Gastrocnemius medialis (tissue), 4 donors: ENCODE measurements around the gene C1QB. TPM values are rescaled to one million over a fixed set of nuclear protein-coding genes. Genes with fewer than 3 reads are reported as not detected.

Source experiments
- ATAC-seq, 2 donors: fragments of 150-250 bp; one replicate each; pipeline ENCODE4 v1.9.1; 2016
- DNase-seq, 2 donors: peaks; one replicate each; pipeline ENCODE4 v3.0.0-alpha.2; 2019
- H3K27ac ChIP-seq, 4 donors: fragments of 200-600 bp; sonication (generic); 1 replicate in 1 of 4; 2 replicates in 3 of 4; pipeline ENCODE4 v1.5.1; 2016 to 2018; ENCODE audit warnings: mild to moderate bottlenecking in 2 of 4, moderate library complexity in 1 of 4
- H3K27me3 ChIP-seq, 3 donors: fragments of 200-600 bp; sonication (generic) in 2 of 3; 1 replicate in 1 of 3; 2 replicates in 2 of 3; pipeline versions ENCODE4 v1.5.1 to v1.6.0; 2016 to 2019; ENCODE audit warnings: mild to moderate bottlenecking in 1 of 3, moderate library complexity in 1 of 3
- H3K36me3 ChIP-seq, 2 donors: fragments of 200-600 bp; sonication (generic) in 1 of 2; one replicate each; pipeline ENCODE4 v1.5.1; 2017 to 2018
- H3K4me1 ChIP-seq, 2 donors: fragments of 200-600 bp; sonication (generic) in 1 of 2; one replicate each; pipeline ENCODE4 v1.5.1; 2016 to 2017; ENCODE audit warnings: mild to moderate bottlenecking in 2 of 2
- H3K4me3 ChIP-seq, 4 donors: fragments of 200-600 bp; sonication (generic) in 3 of 4; 1 replicate in 1 of 4; 2 replicates in 3 of 4; pipeline ENCODE4 v1.5.1; 2016 to 2019; ENCODE audit warnings: mild to moderate bottlenecking in 2 of 4
- H3K9me3 ChIP-seq, 3 donors: fragments of 200-600 bp; sonication (generic) in 2 of 3; 1 replicate in 1 of 3; 2 replicates in 2 of 3; pipeline ENCODE4 v1.5.1; 2016 to 2019
- POLR2A ChIP-seq, 2 donors: fragments of 450-650 bp; IDR thresholded peaks; one replicate each; pipeline ENCODE4 v1.6.1; 2017; ENCODE audit warnings: antibody characterized with exemption in 2 of 2, mild to moderate bottlenecking in 2 of 2, moderate library complexity in 2 of 2
- in situ Hi-C, 4 donors: fragments of 200-750 bp; cut with MboI; loops; one replicate each; pipeline versions ENCODE4 v1.15.0 to v1.8.0; 2017; ENCODE audit warnings: low sequenced_read_pairs in 4 of 4
- intact Hi-C: fragments of 100-400 bp; cut with DNase I; formaldehyde crosslinking; loops from one replicate; pipeline ENCODE4 v1.15.1; 2023; ENCODE audit warnings: low total_unique reads
- total RNA-seq, 4 donors: library from RNA; depleted of rRNA; stranded (reverse); fragments of >200 nt; gene quantifications; one replicate each; pipeline versions ENCODE4 v1.1.0 to v1.2.3, GENCODE V29; 2016
- TF ChIP-seq, protein P1 (sequence below), 5 experiments: fragments of 450-650 bp in 3 of 5; fragments of 200-600 bp in 2 of 5; sonication (generic) in 2 of 5; IDR thresholded peaks in 4 of 5; conservative IDR thresholded peaks in 1 of 5; 1 replicate in 4 of 5; 2 replicates in 1 of 5; pipeline ENCODE4 v1.5.1; 2016 to 2019; ENCODE audit warnings: antibody characterized with exemption in 5 of 5, mild to moderate bottlenecking in 3 of 5, moderate library complexity in 3 of 5

The C1QB gene
- total RNA-seq, 4 donors from 2014 or later: 30.6 to 97.2 (median 74.5) TPM

- H3K27me3 ChIP-seq: peaks cover 0 to 10% (median 0%) of the 10 kb centered on the region in 3 donors
- in situ Hi-C loops: no loop called here
- intact Hi-C loops: no loop called here
These were observed 7.7 kb downstream of the C1QB start for GRCh38 chr1:22660716-22661241.

DNA sequence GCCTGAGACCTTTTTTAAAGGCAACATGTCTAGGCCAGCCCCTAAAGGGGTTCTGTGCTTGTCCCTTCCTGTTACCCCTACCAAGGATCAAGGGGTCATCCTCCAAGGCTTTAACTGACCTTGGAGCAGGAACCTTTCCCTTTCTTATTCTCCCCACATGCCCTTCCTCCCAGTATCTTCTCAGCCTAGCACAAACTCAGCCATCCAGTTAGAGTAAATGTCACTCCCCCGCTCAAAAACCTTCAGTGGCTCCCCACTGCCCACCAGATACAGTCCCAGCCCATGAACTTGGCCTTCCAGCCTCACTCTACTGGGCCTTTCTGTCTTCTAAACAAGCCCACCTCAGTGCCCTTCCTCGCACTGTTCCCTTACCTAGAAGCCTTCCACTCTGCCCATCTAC is 8.8 kb downstream of the C1QB start:
- intact Hi-C loops (no loop called here), in situ Hi-C loops (no loop called here)
- no peak overlapping the region for H3K4me3 ChIP-seq
- H3K9me3 ChIP-seq: no peaks in the 10 kb centered on the region
- no peak overlapping the region for H3K27ac ChIP-seq
- H3K27me3 ChIP-seq: peaks cover 0 to 3% (median 0%) of the 10 kb centered on the region in 3 donors
- TF ChIP-seq, protein P1, sequence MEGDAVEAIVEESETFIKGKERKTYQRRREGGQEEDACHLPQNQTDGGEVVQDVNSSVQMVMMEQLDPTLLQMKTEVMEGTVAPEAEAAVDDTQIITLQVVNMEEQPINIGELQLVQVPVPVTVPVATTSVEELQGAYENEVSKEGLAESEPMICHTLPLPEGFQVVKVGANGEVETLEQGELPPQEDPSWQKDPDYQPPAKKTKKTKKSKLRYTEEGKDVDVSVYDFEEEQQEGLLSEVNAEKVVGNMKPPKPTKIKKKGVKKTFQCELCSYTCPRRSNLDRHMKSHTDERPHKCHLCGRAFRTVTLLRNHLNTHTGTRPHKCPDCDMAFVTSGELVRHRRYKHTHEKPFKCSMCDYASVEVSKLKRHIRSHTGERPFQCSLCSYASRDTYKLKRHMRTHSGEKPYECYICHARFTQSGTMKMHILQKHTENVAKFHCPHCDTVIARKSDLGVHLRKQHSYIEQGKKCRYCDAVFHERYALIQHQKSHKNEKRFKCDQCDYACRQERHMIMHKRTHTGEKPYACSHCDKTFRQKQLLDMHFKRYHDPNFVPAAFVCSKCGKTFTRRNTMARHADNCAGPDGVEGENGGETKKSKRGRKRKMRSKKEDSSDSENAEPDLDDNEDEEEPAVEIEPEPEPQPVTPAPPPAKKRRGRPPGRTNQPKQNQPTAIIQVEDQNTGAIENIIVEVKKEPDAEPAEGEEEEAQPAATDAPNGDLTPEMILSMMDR (IDR thresholded peaks at IDR 0.05 in 4 of 5, conservative IDR thresholded peaks at IDR 0.05 in 1 of 5): no peak
- TF ChIP-seq POLR2A (IDR thresholded peaks at IDR 0.05): no peak
- DNase-seq (no peak), ATAC-seq (no peak)
- H3K4me1 ChIP-seq: no peaks in the 10 kb centered on the region
- H3K36me3 ChIP-seq: no peaks in the 10 kb centered on the region

More at GRCh38 chr1:22660716-22661241, 7.7 kb downstream of the C1QB start:
- no peak overlapping the region for H3K27ac ChIP-seq
- H3K9me3 ChIP-seq: no peaks in the 10 kb centered on the region
- TF ChIP-seq, protein P1 (IDR thresholded peaks at IDR 0.05 in 4 of 5, conservative IDR thresholded peaks at IDR 0.05 in 1 of 5): no peak
- TF ChIP-seq POLR2A (IDR thresholded peaks at IDR 0.05): no peak
- H3K36me3 ChIP-seq: no peaks in the 10 kb centered on the region
- no peak for ATAC-seq
- no peak overlapping the region for H3K4me3 ChIP-seq
- H3K4me1 ChIP-seq: no peaks in the 10 kb centered on the region
- DNase-seq: no peak

DNA sequence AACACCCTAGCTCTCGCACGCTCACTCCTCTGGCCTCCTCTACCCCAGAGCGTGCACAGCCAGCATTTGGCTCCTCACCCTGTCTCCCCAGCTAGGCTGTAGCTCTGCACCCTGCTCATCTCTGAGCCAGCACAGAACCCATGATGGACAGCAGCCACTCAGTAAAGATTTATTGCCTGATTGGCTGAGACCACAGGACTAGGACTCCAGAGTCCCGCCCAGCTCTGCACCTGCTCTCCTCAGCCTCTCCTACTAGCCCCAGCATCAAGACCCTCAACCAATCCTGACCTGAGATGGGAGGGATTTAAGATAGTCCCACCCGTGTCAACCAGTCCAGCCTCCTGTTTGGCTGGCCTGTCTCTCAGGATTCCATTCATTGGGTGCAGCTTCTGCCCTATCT is 9.3 kb downstream of the C1QB start:
- H3K4me1 ChIP-seq: no peaks in the 10 kb centered on the region
- DNase-seq (no peak), ATAC-seq (peak; percentile 26 to 27)
- H3K9me3 ChIP-seq: no peaks in the 10 kb centered on the region
- TF ChIP-seq, protein P1 (IDR thresholded peaks at IDR 0.05 in 4 of 5, conservative IDR thresholded peaks at IDR 0.05 in 1 of 5): no peak
- no peak for TF ChIP-seq POLR2A (IDR thresholded peaks at IDR 0.05)
- no peak overlapping the region for H3K27ac ChIP-seq
- in situ Hi-C loops: no loop called here
- H3K4me3 ChIP-seq: no peak overlapping the region
- no peaks in the 10 kb centered on the region for H3K36me3 ChIP-seq
- peaks cover 0 to 4% (median 0%) of the 10 kb centered on the region in 3 donors for H3K27me3 ChIP-seq
- intact Hi-C loops: no loop called here

DNA sequence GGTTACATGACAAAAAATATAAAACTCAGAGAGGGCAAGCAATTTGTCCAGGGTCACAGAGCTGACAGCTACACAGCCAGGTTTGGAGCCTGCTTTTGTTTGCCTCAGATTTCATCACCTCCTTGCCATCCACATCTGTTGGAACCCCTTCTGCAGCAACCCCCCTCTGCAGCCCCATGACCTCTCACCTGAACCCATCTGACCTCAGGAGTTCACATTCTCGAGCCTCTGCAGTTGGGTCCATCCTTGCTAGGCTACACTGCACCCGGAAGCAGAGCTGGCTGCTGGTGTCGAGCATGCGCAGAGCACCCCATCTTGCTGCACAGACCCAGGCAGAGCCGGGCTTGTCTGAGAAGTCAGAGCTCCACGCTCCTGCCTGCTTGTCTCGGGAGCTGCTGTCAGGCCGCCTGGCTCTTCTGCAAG is 10.0 kb downstream of the C1QB start:
- TF ChIP-seq, protein P1 (IDR thresholded peaks at IDR 0.05 in 4 of 5, conservative IDR thresholded peaks at IDR 0.05 in 1 of 5): no peak
- no peak for TF ChIP-seq POLR2A (IDR thresholded peaks at IDR 0.05)
- H3K4me1 ChIP-seq: no peaks in the 10 kb centered on the region
- no peak overlapping the region for H3K4me3 ChIP-seq
- intact Hi-C loops (no loop called here), in situ Hi-C loops (no loop called here)
- H3K36me3 ChIP-seq: no peaks in the 10 kb centered on the region
- peaks cover 0 to 5% (median 0%) of the 10 kb centered on the region in 3 donors for H3K27me3 ChIP-seq
- no peaks in the 10 kb centered on the region for H3K9me3 ChIP-seq
- no peak overlapping the region for H3K27ac ChIP-seq
- no peak for DNase-seq
- no peak for ATAC-seq

DNA sequence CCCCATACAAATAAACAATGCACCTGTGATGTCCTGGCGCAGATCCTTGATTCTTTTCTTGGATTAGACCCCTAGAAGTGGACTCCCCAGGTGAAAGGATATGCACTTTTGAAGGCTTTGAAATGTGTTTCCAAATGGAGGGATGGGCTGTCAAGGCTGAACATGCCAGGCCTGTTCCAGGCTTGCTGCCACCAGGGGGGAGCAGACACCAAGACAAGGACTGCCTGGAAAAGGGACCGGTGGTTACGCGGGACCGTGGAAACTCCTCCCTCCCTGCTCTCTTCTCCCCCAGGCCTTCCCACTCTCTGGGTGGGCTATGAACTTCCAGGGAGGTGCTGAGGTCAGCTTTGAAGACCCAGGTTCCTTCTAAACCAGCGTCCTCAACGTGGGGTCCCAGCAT is 12.7 kb downstream of the C1QB start:
- H3K27ac ChIP-seq: no peak overlapping the region
- DNase-seq (no peak), ATAC-seq (no peak)
- no peaks in the 10 kb centered on the region for H3K4me1 ChIP-seq
- no peak overlapping the region for H3K4me3 ChIP-seq
- intact Hi-C loops: no loop called here
- in situ Hi-C loops: no loop called here
- H3K36me3 ChIP-seq: no peaks in the 10 kb centered on the region
- no peaks in the 10 kb centered on the region for H3K9me3 ChIP-seq
- TF ChIP-seq POLR2A (IDR thresholded peaks at IDR 0.05): no peak
- TF ChIP-seq, protein P1 (IDR thresholded peaks at IDR 0.05 in 4 of 5, conservative IDR thresholded peaks at IDR 0.05 in 1 of 5): no peak
- H3K27me3 ChIP-seq: peaks cover 0 to 10% (median 6%) of the 10 kb centered on the region in 3 donors
